HG03139 (cell line): ENCODE measurements around the gene TTC9.
"Not testable (repeated sequence)": the region's sequence is repeated elsewhere in the genome, so short reads cannot be mapped to it uniquely, and the experiment has no call there.

ENCODE experiments used
- ATAC-seq: cut with Tn5 transposase; IDR thresholded peaks from one replicate; pipeline ENCODE4 v1.9.1; 2021; ENCODE audit not compliant: unreplicated experiment

Gene TTC9

GRCh38 chr14:70671652-70672644 lies 30.2 kb downstream of the TTC9 start:
- ATAC-seq: no peak

DNA sequence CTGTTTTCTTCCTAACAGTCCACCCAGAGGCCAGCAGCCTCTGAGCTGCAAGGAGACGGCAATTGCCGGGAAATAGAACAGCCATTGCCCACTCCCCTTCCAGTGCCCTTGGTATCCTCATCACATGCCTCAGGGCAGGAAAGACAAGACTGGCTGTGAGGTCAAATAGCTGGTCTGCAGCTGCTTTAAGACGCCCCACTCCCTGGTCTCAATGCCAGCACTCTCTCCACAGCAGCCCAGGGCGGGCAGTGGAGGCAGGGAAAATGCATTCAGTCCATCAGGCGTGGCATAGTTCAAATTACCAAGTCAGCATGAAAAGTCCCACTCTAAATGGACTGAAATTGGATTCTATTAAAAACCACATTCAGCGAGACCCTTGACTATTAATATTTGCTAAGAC lies 35.6 kb downstream of the TTC9 start:
- no peak for ATAC-seq

DNA sequence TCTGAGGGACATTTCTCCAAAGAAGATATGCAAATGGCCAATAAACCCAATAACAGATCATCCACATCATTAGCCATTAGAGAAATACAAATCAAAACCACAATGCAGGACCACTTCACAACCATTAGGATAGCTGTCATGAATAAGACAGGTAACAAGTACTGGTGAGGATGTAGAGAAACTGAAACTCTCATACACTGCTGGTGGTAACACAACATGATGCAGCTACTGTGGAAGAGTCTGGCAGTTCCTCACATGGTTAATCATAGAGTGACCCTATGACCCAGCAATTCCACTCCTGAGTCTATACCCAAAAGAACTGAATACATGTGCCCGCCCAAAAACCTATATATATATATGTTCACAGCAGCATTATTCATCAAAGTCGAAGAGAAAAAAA lies 39.0 kb downstream of the TTC9 start:
- no peak for ATAC-seq

DNA sequence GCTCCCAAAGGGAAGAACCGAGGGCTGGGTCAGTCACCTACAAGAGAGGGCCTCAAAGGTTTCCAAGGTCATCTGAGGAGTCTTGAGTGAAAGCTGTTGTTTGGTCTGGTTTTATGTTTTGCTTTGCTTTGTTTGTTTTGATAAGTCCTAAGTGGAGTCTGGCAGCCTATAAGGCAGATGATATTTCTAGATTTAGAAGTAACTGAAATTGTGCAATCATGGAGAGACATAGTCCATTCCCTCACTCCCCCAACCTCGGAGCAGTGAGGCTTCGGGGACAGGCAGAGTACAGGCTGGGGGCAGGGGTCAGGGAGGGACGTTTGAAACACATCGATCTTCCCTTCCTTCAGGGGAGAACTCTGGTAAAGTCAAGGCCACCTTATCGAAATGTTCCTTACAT lies 42.3 kb downstream of the TTC9 start:
- ATAC-seq: no peak

- ATAC-seq: no peak
Measured at GRCh38 chr14:70685474-70686197, 43.9 kb downstream of the TTC9 start.

DNA sequence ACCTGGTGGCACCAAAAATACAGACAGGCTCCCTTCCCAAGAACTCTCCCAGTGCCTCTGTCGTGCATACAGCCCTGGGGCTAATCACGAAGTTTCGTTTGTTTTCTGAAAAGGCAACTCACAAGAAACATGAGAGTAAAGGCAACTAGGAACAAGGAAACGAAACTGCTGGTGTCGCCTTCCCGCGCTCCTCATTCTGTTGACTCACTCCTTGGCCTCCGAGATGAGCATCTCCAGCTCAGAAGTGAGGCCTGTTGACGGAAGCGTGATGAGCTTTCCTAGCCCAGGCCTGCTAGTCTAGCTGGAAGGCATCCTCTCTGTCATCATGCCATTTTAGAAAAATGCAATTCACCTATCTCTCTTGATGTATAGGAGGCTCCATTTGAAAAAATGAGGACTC lies 50.5 kb downstream of the TTC9 start:
- ATAC-seq: no peak

GRCh38 chr14:70696026-70696425 lies 54.3 kb downstream of the TTC9 start:
- ATAC-seq: no peak

DNA sequence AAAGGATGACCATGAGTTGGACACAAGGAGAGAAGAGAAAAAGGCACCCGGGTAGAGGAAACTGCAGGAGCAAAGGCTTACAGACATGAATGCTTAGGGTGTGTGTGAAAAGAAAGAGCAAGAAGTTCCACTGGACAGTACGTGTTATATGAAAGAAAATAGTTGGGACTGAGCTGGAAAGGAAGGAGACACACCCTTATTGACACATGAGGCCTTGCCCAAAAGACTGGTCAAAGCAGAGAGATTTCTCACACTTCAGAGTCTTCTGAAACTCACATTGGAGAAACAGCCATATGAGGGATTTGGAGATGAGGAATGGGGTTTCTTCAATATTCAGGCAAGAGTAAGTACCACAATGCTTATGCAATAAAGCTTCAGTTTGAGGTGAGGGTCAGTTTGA lies 56.0 kb downstream of the TTC9 start:
- ATAC-seq: no peak

DNA sequence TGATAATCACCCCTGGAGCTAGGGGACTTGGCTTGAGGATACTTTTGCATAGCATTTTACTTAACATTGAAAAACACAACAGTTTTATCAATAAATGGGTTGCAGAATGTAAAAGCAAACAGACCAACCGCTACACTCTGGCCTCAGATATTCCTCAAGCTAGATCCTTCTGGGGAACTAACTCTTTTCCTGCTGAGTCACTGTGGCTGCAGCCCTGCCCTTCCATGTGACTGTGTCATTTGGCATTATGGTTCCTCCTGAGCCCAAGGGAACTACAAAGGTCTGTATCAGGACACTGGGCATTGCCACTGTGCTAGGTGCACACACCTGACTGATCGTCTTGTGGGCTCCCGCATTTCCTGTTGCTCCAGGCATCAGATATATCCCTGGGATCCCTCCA lies 56.6 kb downstream of the TTC9 start:
- ATAC-seq: no peak

DNA sequence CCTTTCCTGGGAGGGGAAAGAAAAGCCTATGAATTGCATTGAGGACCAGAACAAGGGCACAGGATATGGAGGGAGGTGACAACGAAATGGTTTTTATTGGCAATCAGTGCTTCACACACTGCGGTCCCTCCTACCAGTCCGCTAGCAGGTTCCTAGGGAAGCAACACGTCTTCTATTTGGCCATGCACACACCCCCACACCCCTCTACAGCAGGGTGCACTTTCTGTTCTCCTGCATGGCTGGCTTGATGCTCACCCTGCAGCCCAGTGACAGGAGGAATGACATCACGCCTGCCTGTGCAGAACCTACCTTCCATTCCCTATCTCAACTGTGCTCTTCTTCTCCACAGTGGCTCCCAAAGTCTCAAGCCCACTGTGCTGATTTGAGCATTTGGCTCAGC lies 57.9 kb downstream of the TTC9 start:
- ATAC-seq: no peak

DNA sequence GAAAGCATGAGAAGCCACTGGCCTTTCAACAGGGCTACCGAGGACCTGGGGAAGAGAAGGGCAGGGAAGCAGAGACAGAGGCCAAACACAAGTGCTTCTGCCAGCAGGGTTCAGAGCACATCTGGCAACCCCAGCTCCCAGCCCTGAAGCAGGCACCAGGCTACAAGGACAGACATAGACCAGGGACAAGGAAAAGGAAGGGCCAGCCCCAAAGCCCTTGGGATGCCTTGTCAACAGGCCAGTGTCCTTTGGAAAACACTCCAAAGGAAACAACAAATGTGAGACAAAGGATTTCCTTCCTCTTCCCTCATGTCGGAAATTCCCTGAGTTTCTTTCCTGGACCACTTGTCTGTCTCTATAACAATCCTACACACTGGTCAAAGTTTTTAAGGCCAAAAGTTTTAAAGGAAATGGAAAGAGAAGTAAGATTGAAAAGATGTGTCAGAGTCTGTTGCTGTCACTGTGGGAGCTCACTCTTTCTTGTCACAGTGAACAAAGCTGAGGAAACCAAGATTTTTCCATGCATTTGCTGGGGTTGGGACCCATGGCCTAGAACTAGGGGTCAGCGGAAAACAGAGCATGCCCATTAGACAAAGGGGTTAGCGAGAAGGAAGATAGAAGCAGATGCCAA lies 59.4 kb downstream of the TTC9 start:
- ATAC-seq: no peak

DNA sequence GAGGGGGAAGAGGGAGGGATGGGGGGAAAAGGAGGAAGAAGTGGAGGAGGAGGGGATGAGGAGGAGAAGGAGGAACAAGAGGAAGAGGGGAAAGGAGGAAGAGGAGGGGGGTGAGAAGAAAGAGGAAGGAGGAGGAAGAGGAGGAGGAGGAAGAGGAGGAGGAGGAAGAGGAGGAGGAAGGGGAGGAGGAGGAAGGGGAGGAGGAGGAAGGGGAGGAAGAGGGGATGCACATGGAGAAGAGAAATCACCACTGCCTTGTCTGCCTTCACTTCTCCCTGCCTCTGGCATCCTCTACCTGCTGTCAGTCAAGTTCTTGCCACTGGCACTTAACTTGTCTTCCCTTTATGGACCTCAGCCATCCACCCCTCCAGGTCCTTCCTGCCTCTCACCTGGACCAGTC lies 59.9 kb downstream of the TTC9 start:
- ATAC-seq: no peak

DNA sequence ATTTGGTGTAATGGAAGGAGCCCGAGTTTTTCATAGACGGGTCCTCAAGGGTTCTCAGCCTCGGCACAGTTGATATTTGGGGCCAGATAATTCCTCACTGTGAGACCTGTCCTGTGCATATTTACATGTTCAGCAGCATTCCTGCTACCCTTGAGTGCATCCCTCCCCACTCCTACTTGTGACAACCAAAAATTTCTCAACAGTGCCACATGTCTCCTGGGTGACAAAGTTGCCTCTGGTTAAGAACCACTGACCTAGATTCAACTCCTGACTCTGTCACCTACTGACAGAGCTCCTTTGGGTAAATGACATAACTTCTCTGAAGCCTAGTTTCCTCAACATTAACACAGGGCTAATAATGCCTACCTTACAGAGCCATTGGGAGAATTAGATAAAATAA lies 60.4 kb downstream of the TTC9 start:
- no peak for ATAC-seq

DNA sequence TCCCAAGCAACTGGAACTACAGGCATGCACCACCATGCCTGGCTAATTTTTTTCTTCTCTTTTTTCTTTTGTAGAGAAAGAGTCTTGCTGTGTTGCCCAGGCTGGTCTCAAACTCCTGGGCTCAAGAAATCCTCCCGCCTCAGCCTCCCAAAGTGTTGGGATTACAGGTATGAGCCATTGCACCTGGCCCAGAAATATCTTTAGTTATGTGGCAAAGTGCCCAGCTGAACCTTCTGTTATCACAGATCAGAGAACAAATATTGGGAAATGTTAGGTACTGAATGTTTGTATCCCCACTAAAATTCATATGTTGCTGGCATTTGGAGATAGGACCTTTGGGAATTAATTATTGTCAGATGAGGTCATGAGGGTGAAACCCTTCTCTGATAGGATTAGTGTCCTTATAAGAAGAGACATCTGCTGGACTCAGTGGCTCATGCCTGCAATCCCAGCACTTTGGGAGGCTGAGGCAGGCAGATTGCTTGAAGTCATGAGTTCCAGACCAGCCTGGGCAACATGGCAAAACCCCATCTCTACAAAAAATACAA lies 62.0 kb downstream of the TTC9 start:
- not testable (repeated sequence) for ATAC-seq

- ATAC-seq: no peak
Measured at GRCh38 chr14:70704960-70705359, 63.2 kb downstream of the TTC9 start.

DNA sequence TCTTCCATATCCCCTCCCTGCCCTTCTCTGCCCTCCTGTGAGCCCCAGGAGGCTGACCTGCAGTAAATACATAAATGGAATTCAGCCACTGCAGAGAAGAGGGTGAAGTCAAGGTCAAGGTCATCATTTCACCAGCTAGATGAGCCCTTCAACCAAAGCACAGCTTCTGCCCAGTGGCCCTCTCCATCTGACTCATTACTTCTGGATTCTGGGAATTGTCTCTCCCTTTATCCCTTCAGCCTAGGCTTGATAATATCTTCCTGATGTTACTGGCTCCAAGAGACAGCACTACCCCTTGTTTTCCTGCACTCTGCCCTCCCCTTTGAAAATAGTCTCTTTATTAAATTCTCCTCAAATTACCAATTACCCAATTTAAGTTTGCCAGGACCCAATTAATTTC lies 64.5 kb downstream of the TTC9 start:
- ATAC-seq: no peak

DNA sequence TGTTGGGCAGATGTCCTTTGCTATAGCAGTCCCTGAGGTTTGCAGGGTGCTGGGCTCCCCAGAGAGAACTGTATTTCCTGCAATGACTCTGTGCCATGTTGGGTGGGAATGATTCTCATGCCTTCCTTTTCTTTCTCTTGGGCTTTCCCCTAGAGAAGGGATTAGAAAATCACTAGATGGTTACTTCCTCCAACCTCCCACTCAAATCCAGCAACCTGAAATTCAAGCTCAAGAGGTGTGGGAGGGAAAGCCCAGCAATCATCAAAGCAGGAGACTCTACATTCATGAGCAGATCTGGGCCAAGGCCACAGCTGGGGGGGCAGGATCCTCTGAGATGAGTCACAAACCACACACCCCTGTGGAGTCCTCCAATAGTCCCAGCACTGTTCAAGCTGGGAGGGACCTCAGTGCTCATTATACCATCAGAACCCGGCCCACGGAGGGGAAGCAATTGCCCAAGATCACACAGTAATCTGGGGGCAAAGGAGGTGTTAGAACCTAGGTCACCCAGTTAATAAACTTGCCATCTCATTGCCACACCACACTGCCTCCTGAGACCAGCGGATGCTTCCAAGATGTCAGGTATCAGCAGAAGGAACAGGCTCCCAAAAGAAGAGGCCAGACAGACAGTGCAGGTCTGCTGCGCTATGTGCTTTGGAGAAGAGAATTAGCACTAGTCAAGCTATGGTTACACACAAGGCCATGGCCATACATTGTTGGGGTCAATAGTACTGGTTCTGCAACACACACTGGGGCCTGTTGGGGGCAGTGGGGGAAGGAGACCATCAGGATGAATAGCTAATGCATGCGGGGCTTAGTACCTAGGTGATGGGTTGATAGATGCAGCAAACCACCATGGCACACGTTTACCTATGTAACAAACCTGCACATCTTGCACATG lies 65.7 kb downstream of the TTC9 start:
- ATAC-seq: no peak

DNA sequence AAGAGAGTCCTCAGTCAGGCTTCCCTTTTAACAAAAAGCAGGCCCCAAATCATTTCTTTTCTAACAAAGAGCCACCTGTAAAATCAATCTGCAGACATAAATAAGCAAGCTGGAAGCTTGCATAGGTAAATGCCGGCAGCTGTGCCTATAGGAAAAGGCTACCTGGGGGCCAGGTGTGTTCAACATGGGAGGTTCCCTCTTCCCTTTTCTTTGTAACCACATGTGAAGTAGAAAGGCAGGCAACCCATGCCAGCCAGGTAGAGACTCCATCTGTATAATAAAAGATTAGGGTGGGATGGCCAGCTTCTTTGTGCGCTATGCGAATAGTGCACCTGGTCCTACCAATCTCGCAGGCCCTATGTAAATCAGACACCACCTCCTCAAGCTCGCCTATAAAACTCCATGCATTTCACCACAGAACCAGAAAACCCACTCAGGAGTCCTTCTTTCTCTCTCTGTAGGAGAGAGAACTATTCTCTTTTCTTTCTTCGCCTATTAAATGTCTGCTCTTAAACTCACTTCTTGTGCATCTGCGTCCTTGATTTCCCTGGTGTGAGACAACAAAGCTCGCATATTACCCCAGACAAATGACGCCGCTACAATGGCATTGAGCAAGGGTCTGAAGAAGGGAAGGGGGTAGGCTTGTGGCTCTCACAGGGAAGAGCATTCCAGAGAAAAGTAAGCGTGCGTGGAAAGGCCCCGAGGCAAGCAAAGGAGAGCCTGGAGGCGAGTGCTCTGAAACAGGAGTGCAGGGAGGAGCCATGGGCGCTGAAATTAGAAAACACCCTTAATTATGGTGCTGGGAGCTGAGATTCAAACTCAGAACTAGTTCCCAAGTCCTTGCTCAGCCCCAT lies 67.2 kb downstream of the TTC9 start:
- no peak for ATAC-seq

GRCh38 chr14:70709726-70710382 lies 68.1 kb downstream of the TTC9 start:
- ATAC-seq: no peak
